GM19395 (cell line): ENCODE data around the gene CCND1.

Experiments
- ATAC-seq: cut with Tn5 transposase; IDR thresholded peaks from one replicate; pipeline ENCODE4 v1.9.1; 2021; ENCODE audit warnings: mild to moderate bottlenecking, moderate library complexity; ENCODE audit not compliant: unreplicated experiment

The CCND1 gene

GRCh38 chr11:69651834-69652620, 11.1 kb downstream of the CCND1 start:
- no peak for ATAC-seq

GRCh38 chr11:69652999-69653398, 12.0 kb downstream of the CCND1 start:
- ATAC-seq, result no peak

GRCh38 chr11:69653406-69653960, 12.5 kb downstream of the CCND1 start:
- no peak for ATAC-seq

- ATAC-seq, result no peak
Observed at GRCh38 chr11:69654001-69654659, 13.2 kb downstream of the CCND1 start.

GRCh38 chr11:69654660-69655478, 13.9 kb downstream of the CCND1 start:
- no peak for ATAC-seq

GRCh38 chr11:69655479-69656428, 14.8 kb downstream of the CCND1 start:
- no peak for ATAC-seq

- ATAC-seq, result no peak
Observed at GRCh38 chr11:69656536-69657455, 15.8 kb downstream of the CCND1 start.

- ATAC-seq, result no peak
Observed at GRCh38 chr11:69657456-69657910, 16.5 kb downstream of the CCND1 start.

- no peak for ATAC-seq
Observed at GRCh38 chr11:69657911-69658625, 17.1 kb downstream of the CCND1 start.

GRCh38 chr11:69658626-69659450, 17.9 kb downstream of the CCND1 start:
- no peak for ATAC-seq

GRCh38 chr11:69659591-69659990, 18.6 kb downstream of the CCND1 start:
- ATAC-seq, result no peak

GRCh38 chr11:69660001-69660500, 19.1 kb downstream of the CCND1 start:
- no peak for ATAC-seq

- ATAC-seq, result no peak
Observed at GRCh38 chr11:69661413-69661715, 20.4 kb downstream of the CCND1 start.

GRCh38 chr11:69662021-69662698, 21.2 kb downstream of the CCND1 start:
- no peak for ATAC-seq

- ATAC-seq, result no peak
Observed at GRCh38 chr11:69662806-69663205, 21.9 kb downstream of the CCND1 start.

- ATAC-seq, result no peak
Observed at GRCh38 chr11:69663326-69663725, 22.4 kb downstream of the CCND1 start.
